HEK293 (cell line): ENCODE measurements around the gene LRRC74B.

Experiments used
- GLI2 ChIP-seq: fragments of 450-650 bp; formaldehyde crosslinking; IDR thresholded peaks from 2 replicates; pipeline ENCODE4; 2017; ENCODE audit warnings: missing biosample characterization, missing genetic modification characterization, low read depth, borderline replicate concordance
- GLI4 ChIP-seq: fragments of 450-650 bp; formaldehyde crosslinking; IDR thresholded peaks from 2 replicates; pipeline ENCODE4 v1.5.1; 2016; ENCODE audit warnings: missing biosample characterization, missing genetic modification characterization
- HOXC10 ChIP-seq: sonication (generic); formaldehyde crosslinking; IDR thresholded peaks from 2 replicates; pipeline ENCODE4 v1.8.1; 2023; ENCODE audit warnings: mild to moderate bottlenecking, missing genetic modification reagents
- HOXD13 ChIP-seq: sonication (generic); formaldehyde crosslinking; IDR thresholded peaks from 2 replicates; pipeline ENCODE4 v1.8.0; 2022; ENCODE audit warnings: missing genetic modification reagents, borderline replicate concordance
- KLF17 ChIP-seq: fragments of 450-650 bp; formaldehyde crosslinking; IDR thresholded peaks from 2 replicates; pipeline ENCODE4 v1.5.1; 2016; ENCODE audit warnings: missing biosample characterization, missing genetic modification characterization
- OVOL3 ChIP-seq: fragments of 450-650 bp; formaldehyde crosslinking; IDR thresholded peaks from 2 replicates; pipeline ENCODE4 v1.5.1; 2016; ENCODE audit warnings: missing biosample characterization, missing genetic modification characterization
- RBAK ChIP-seq: fragments of 450-650 bp; formaldehyde crosslinking; IDR thresholded peaks from 2 replicates; pipeline ENCODE4 v1.5.1; 2016; ENCODE audit warnings: missing biosample characterization, missing genetic modification characterization
- ZFHX2 ChIP-seq: fragments of 450-650 bp; formaldehyde crosslinking; conservative IDR thresholded peaks from 2 replicates; pipeline ENCODE4 v1.5.1; 2016; ENCODE audit warnings: missing biosample characterization, missing genetic modification characterization
- ZNF138 ChIP-seq: fragments of 450-650 bp; formaldehyde crosslinking; IDR thresholded peaks from 2 replicates; pipeline ENCODE4 v1.5.1; 2016; ENCODE audit warnings: missing biosample characterization, missing genetic modification characterization, borderline replicate concordance
- ZNF16 ChIP-seq: fragments of 450-650 bp; formaldehyde crosslinking; IDR thresholded peaks from 2 replicates; pipeline ENCODE4 v1.5.1; 2016; ENCODE audit warnings: low read depth, missing biosample characterization, missing genetic modification characterization
- ZNF324 ChIP-seq: fragments of 450-650 bp; formaldehyde crosslinking; IDR thresholded peaks from 2 replicates; pipeline ENCODE4 v1.5.1; 2016; ENCODE audit warnings: missing biosample characterization, missing genetic modification characterization
- ZNF449 ChIP-seq: fragments of 450-650 bp; formaldehyde crosslinking; IDR thresholded peaks from 2 replicates; pipeline ENCODE4 v1.5.1; 2017; ENCODE audit warnings: missing biosample characterization, mild to moderate bottlenecking, missing genetic modification characterization, moderate library complexity
- ZNF518A ChIP-seq: fragments of 450-650 bp; formaldehyde crosslinking; conservative IDR thresholded peaks from 2 replicates; pipeline ENCODE4 v1.5.1; 2016; ENCODE audit warnings: low read depth, missing biosample characterization, missing genetic modification characterization
- ZNF529 ChIP-seq: fragments of 450-650 bp; formaldehyde crosslinking; IDR thresholded peaks from 2 replicates; pipeline ENCODE4 v1.5.1; 2017; ENCODE audit warnings: missing genetic modification characterization, missing biosample characterization; ENCODE audit not compliant: insufficient replicate concordance
- ZNF530 ChIP-seq: fragments of 450-650 bp; formaldehyde crosslinking; IDR thresholded peaks from 2 replicates; pipeline ENCODE4 v1.5.1; 2016; ENCODE audit warnings: low read depth, missing biosample characterization, missing genetic modification characterization
- ZNF677 ChIP-seq: fragments of 450-650 bp; IDR thresholded peaks from 2 replicates; pipeline ENCODE4 v1.5.0; 2018; ENCODE audit warnings: missing biosample characterization, mild to moderate bottlenecking, missing genetic modification characterization, moderate library complexity
- ZNF704 ChIP-seq: fragments of 450-650 bp; formaldehyde crosslinking; IDR thresholded peaks from 2 replicates; pipeline ENCODE4 v1.5.1; 2016; ENCODE audit warnings: missing biosample characterization, missing genetic modification characterization
- ZNF792 ChIP-seq: fragments of 450-650 bp; formaldehyde crosslinking; IDR thresholded peaks from 2 replicates; pipeline ENCODE4 v1.5.1; 2016; ENCODE audit warnings: missing biosample characterization, missing genetic modification characterization
- ZSCAN16 ChIP-seq: fragments of 450-650 bp; formaldehyde crosslinking; IDR thresholded peaks from 2 replicates; pipeline ENCODE4 v1.5.1; 2016; ENCODE audit warnings: missing biosample characterization, missing genetic modification characterization
- TF ChIP-seq, protein P1 (sequence below): fragments of 450-650 bp; formaldehyde crosslinking; IDR thresholded peaks from 2 replicates; pipeline ENCODE4 v1.5.0; 2017; ENCODE audit warnings: missing biosample characterization, missing genetic modification characterization, borderline replicate concordance
- TF ChIP-seq, protein P2 (sequence below): fragments of 450-650 bp; formaldehyde crosslinking; IDR thresholded peaks from 2 replicates; pipeline ENCODE4 v1.5.1; 2017; ENCODE audit warnings: missing biosample characterization, missing genetic modification characterization
- TF ChIP-seq, protein P3 (sequence below): fragments of 450-650 bp; formaldehyde crosslinking; optimal IDR thresholded peaks from 2 replicates; pipeline ENCODE3; 2016; ENCODE audit warnings: missing biosample characterization, mild to moderate bottlenecking, missing genetic modification characterization
- TF ChIP-seq, protein P4 (sequence below): fragments of 450-650 bp; formaldehyde crosslinking; IDR thresholded peaks from 2 replicates; pipeline ENCODE4 v1.5.1; 2016; ENCODE audit warnings: missing biosample characterization, missing genetic modification characterization, borderline replicate concordance

The LRRC74B gene

GRCh38 chr22:21001601-21002325 is 44.0 kb upstream of the LRRC74B start, which contains the start of gene THAP7 (continued):
- no peak for TF ChIP-seq HOXD13
- no peak for TF ChIP-seq ZNF138
- TF ChIP-seq, protein P1, sequence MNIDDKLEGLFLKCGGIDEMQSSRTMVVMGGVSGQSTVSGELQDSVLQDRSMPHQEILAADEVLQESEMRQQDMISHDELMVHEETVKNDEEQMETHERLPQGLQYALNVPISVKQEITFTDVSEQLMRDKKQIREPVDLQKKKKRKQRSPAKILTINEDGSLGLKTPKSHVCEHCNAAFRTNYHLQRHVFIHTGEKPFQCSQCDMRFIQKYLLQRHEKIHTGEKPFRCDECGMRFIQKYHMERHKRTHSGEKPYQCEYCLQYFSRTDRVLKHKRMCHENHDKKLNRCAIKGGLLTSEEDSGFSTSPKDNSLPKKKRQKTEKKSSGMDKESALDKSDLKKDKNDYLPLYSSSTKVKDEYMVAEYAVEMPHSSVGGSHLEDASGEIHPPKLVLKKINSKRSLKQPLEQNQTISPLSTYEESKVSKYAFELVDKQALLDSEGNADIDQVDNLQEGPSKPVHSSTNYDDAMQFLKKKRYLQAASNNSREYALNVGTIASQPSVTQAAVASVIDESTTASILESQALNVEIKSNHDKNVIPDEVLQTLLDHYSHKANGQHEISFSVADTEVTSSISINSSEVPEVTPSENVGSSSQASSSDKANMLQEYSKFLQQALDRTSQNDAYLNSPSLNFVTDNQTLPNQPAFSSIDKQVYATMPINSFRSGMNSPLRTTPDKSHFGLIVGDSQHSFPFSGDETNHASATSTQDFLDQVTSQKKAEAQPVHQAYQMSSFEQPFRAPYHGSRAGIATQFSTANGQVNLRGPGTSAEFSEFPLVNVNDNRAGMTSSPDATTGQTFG, result no peak
- TF ChIP-seq ZNF529 (tag by site-specific recombination), result no peak
- peak; percentile 79 for TF ChIP-seq ZFHX2 (tag by site-specific recombination)
- TF ChIP-seq ZNF324, result peak; percentile 15
- TF ChIP-seq, protein P2, sequence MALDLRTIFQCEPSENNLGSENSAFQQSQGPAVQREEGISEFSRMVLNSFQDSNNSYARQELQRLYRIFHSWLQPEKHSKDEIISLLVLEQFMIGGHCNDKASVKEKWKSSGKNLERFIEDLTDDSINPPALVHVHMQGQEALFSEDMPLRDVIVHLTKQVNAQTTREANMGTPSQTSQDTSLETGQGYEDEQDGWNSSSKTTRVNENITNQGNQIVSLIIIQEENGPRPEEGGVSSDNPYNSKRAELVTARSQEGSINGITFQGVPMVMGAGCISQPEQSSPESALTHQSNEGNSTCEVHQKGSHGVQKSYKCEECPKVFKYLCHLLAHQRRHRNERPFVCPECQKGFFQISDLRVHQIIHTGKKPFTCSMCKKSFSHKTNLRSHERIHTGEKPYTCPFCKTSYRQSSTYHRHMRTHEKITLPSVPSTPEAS (tag by site-specific recombination), result no peak
- no peak for TF ChIP-seq OVOL3 (tag by site-specific recombination)
- peak; percentile 2; the same call in 1 of the 2 replicates for TF ChIP-seq ZNF792 (tag by site-specific recombination)
- TF ChIP-seq KLF17 (tag by site-specific recombination), result peak; percentile 85
- no peak for TF ChIP-seq GLI2
- TF ChIP-seq ZNF704 (tag by site-specific recombination), result no peak
- no peak for TF ChIP-seq GLI4 (tag by site-specific recombination)
- no peak for TF ChIP-seq ZSCAN16
- TF ChIP-seq RBAK (tag by site-specific recombination), result no peak
- no peak for TF ChIP-seq ZNF677
- no peak for TF ChIP-seq ZNF530 (tag by site-specific recombination)
- TF ChIP-seq ZNF16 (tag by site-specific recombination), result no peak
- TF ChIP-seq HOXC10 (CRISPR knock-in tag), result peak; percentile 90; the same call in 1 of the 2 replicates
- TF ChIP-seq ZNF449 (tag by site-specific recombination), result no peak
- TF ChIP-seq, protein P3, sequence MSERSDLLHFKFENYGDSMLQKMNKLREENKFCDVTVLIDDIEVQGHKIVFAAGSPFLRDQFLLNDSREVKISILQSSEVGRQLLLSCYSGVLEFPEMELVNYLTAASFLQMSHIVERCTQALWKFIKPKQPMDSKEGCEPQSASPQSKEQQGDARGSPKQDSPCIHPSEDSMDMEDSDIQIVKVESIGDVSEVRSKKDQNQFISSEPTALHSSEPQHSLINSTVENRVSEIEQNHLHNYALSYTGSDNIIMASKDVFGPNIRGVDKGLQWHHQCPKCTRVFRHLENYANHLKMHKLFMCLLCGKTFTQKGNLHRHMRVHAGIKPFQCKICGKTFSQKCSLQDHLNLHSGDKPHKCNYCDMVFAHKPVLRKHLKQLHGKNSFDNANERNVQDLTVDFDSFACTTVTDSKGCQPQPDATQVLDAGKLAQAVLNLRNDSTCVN, result peak; percentile 99
- TF ChIP-seq, protein P4, sequence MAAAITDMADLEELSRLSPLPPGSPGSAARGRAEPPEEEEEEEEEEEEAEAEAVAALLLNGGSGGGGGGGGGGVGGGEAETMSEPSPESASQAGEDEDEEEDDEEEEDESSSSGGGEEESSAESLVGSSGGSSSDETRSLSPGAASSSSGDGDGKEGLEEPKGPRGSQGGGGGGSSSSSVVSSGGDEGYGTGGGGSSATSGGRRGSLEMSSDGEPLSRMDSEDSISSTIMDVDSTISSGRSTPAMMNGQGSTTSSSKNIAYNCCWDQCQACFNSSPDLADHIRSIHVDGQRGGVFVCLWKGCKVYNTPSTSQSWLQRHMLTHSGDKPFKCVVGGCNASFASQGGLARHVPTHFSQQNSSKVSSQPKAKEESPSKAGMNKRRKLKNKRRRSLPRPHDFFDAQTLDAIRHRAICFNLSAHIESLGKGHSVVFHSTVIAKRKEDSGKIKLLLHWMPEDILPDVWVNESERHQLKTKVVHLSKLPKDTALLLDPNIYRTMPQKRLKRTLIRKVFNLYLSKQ (tag by site-specific recombination), result no peak
- peak; percentile 60 for TF ChIP-seq ZNF518A (tag by site-specific recombination)
